K562 (cell line): ENCODE data around the gene CRELD2. TPM values are rescaled to one million over a fixed set of nuclear protein-coding genes. Genes with fewer than 3 reads are reported as not detected.

Experiments used
- CBX3 ChIP-seq, 2 experiments: IDR thresholded peaks; 1 replicate in 1 of 2; 2 replicates in 1 of 2; pipeline ENCODE4 v1.6.1; 2012; ENCODE audit warnings: inconsistent platforms in 2 of 2, low read length in 2 of 2, borderline replicate concordance in 1 of 2, control low read depth in 1 of 2
- CREB1 ChIP-seq, 2 experiments: sonication (generic) in 1 of 2; formaldehyde crosslinking in 1 of 2; IDR thresholded peaks; 2 replicates each; pipeline versions ENCODE4 v1.6.1 to v1.8.0; 2012 to 2022; ENCODE audit warnings: inconsistent platforms in 1 of 2, mild to moderate bottlenecking in 1 of 2, missing genetic modification reagents in 1 of 2, moderate library complexity in 1 of 2
- CREM ChIP-seq: IDR thresholded peaks from 2 replicates; pipeline ENCODE4 v1.6.1; 2014; ENCODE audit warnings: antibody characterized with exemption, low read depth
- ERF ChIP-seq: fragments of 450-650 bp; formaldehyde crosslinking; IDR thresholded peaks from 2 replicates; pipeline ENCODE4 v1.4.0; 2020; ENCODE audit warnings: mild to moderate bottlenecking, mixed read lengths
- FOXK2 ChIP-seq, 2 experiments: fragments of 450-650 bp; IDR thresholded peaks in 1 of 2; conservative IDR thresholded peaks in 1 of 2; 2 replicates each; pipeline ENCODE4 v1.6.1; 2016; ENCODE audit warnings: low read depth in 2 of 2, mild to moderate bottlenecking in 1 of 2
- IFI16 ChIP-seq: fragments of 250-450 bp; sonication (Bioruptor Pico); IDR thresholded peaks from 2 replicates; pipeline ENCODE4 v2.1.2; 2022; ENCODE audit warnings: mild to moderate bottlenecking, inconsistent platforms
- NFE2 ChIP-seq: IDR thresholded peaks from 2 replicates; pipeline ENCODE4 v1.6.1; 2014; ENCODE audit warnings: antibody characterized with exemption, low read depth
- PHB ChIP-seq: fragments of 250-450 bp; sonication (Bioruptor Pico); IDR thresholded peaks from 2 replicates; pipeline ENCODE4 v1.5.0; 2021
- PPARD ChIP-seq: fragments of 250-450 bp; sonication (Bioruptor Pico); IDR thresholded peaks from 2 replicates; pipeline ENCODE4 v1.8.0; 2022; ENCODE audit warnings: inconsistent platforms, mild to moderate bottlenecking, moderate library complexity
- RBM34 ChIP-seq: fragments of 200-400 bp; formaldehyde crosslinking; IDR thresholded peaks from 2 replicates; pipeline ENCODE4 v1.6.1; 2018; ENCODE audit warnings: low read length, borderline replicate concordance; ENCODE audit not compliant: insufficient read depth
- SMAD1 ChIP-seq: fragments of 150-350 bp; IDR thresholded peaks from 2 replicates; pipeline ENCODE4 v1.6.1; 2014; ENCODE audit warnings: low read length, low read depth; ENCODE audit not compliant: partially characterized antibody
- SMARCA5 ChIP-seq: fragments of 450-650 bp; IDR thresholded peaks from 2 replicates; pipeline ENCODE4 v1.6.1; 2016
- YY1 ChIP-seq, 3 experiments: IDR thresholded peaks; 2 replicates each; pipeline ENCODE4 v1.6.1; 2011; ENCODE audit warnings: low read length in 2 of 3, mild to moderate bottlenecking in 2 of 3, moderate library complexity in 2 of 3, borderline replicate concordance in 1 of 3, control low read depth in 1 of 3, low read depth in 1 of 3; ENCODE audit not compliant: insufficient read depth in 3 of 3, insufficient replicate concordance in 2 of 3, control insufficient read depth in 1 of 3, insufficient read length in 1 of 3; ENCODE audit errors: extremely low read depth in 1 of 3
- ZNF184 ChIP-seq: sonication (generic); formaldehyde crosslinking; IDR thresholded peaks from 2 replicates; pipeline ENCODE4 v1.5.0; 2020; ENCODE audit warnings: missing genetic modification reagents
- ZNF444 ChIP-seq: fragments of 250-450 bp; sonication (Bioruptor Pico); IDR thresholded peaks from 2 replicates; pipeline ENCODE4 v1.4.0; 2020; ENCODE audit warnings: mild to moderate bottlenecking, moderate library complexity
- ZNF668 ChIP-seq: fragments of 250-450 bp; sonication (Bioruptor Pico); IDR thresholded peaks from 2 replicates; pipeline ENCODE4 v1.8.0; 2022; ENCODE audit warnings: mild to moderate bottlenecking, inconsistent platforms
- polyA plus RNA-seq, 8 experiments: library from polyadenylated mRNA; depleted of rRNA in 4 of 8; stranded (reverse) in 5 of 8; unstranded in 3 of 8; fragments of >200 nt; fragmentation: Nextera tagmentation in 2 of 8; fragmentation: Illumina TruSeq in 1 of 8; extraction: Ambion mirVana in 2 of 8; extraction: Trizol in 1 of 8; gene quantifications; 2 replicates each; pipeline versions ENCODE4 v1.2.1 to v1.2.3, GENCODE V29; 2011 to 2014; ENCODE audit warnings: inconsistent platforms in 1 of 8, missing spikeins in 1 of 8
- total RNA-seq, 7 experiments: library from RNA; depleted of rRNA in 6 of 7; stranded (reverse); fragments of >200 nt in 6 of 7; fragmentation: Illumina TruSeq in 2 of 7; extraction: Trizol in 2 of 7; gene quantifications; 2 replicates each; pipeline versions ENCODE4 v1.2.1 to v1.2.3, GENCODE V29; 2011 to 2021; ENCODE audit warnings: low replicate concordance in 1 of 7
- TF ChIP-seq, protein P1 (sequence below): sonication (generic); formaldehyde crosslinking; IDR thresholded peaks from 2 replicates; pipeline ENCODE4 v1.8.0; 2022; ENCODE audit warnings: mild to moderate bottlenecking, missing genetic modification reagents
- TF ChIP-seq, protein P2 (sequence below): sonication (generic); formaldehyde crosslinking; IDR thresholded peaks from 2 replicates; pipeline ENCODE4 v1.5.0; 2020; ENCODE audit warnings: missing genetic modification reagents
- TF ChIP-seq, protein P3 (sequence below): fragments of 450-650 bp; formaldehyde crosslinking; IDR thresholded peaks from 2 replicates; pipeline ENCODE4 v1.4.0; 2020; ENCODE audit warnings: mild to moderate bottlenecking, moderate library complexity

Gene CRELD2
- total and polyA plus RNA-seq, 9 of the 15 experiments (the other 6 are each of a cell fraction or from before 2014, with no cell fraction given), result 0.96 to 25.3 (median 8.8) TPM

DNA sequence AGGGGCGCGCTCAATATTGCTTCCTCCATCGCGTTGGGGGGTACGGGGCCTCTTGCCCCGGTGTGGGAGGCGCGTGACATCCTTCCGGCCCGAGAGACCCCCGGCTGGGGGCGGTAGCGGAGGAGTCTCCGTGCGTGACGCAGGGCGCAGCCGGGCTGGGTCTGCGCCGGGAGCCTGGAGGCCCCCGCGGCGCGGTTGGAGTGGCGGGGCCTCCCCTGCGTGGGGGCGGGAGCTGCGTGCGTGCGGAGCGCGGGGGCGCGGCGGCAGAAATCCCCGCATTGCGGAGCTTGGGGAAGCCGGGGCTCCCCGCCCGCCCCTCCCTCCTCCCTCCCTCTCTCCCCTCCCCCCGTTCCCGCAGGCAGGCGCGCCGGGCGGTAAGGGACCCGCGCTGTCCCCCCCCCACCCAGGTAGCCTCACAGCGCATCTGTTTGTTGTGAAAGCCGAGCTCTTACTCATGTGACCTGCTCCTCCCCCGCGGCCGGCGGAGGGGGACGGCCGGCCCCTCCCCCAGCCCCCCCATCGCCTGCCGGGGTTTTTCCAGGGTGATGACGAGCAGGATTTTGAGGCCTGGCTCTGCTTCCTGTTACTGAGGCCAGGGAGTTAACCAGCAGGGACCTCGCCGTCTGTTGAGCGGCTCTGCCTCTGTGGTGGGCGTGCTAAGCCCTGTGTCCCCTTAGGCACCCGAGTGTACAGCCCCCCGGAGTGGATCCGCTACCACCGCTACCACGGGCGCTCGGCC, 43.7 kb downstream of the CRELD2 start (continued):
- no peak for TF ChIP-seq SMARCA5
- TF ChIP-seq, protein P1, sequence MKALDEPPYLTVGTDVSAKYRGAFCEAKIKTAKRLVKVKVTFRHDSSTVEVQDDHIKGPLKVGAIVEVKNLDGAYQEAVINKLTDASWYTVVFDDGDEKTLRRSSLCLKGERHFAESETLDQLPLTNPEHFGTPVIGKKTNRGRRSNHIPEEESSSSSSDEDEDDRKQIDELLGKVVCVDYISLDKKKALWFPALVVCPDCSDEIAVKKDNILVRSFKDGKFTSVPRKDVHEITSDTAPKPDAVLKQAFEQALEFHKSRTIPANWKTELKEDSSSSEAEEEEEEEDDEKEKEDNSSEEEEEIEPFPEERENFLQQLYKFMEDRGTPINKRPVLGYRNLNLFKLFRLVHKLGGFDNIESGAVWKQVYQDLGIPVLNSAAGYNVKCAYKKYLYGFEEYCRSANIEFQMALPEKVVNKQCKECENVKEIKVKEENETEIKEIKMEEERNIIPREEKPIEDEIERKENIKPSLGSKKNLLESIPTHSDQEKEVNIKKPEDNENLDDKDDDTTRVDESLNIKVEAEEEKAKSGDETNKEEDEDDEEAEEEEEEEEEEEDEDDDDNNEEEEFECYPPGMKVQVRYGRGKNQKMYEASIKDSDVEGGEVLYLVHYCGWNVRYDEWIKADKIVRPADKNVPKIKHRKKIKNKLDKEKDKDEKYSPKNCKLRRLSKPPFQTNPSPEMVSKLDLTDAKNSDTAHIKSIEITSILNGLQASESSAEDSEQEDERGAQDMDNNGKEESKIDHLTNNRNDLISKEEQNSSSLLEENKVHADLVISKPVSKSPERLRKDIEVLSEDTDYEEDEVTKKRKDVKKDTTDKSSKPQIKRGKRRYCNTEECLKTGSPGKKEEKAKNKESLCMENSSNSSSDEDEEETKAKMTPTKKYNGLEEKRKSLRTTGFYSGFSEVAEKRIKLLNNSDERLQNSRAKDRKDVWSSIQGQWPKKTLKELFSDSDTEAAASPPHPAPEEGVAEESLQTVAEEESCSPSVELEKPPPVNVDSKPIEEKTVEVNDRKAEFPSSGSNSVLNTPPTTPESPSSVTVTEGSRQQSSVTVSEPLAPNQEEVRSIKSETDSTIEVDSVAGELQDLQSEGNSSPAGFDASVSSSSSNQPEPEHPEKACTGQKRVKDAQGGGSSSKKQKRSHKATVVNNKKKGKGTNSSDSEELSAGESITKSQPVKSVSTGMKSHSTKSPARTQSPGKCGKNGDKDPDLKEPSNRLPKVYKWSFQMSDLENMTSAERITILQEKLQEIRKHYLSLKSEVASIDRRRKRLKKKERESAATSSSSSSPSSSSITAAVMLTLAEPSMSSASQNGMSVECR (CRISPR knock-in tag), result peak; percentile 49; the same call in 1 of the 2 replicates
- no peak for TF ChIP-seq ERF (CRISPR knock-in tag)
- TF ChIP-seq CREM, result peak; percentile 43; the same call in 1 of the 2 replicates
- no peak for TF ChIP-seq ZNF668
- no peak for TF ChIP-seq RBM34
- no peak for TF ChIP-seq CBX3 (IDR thresholded peaks at IDR 0.05; ENCODE audit: borderline replicate concordance in 1 of 2, low read length in 2 of 2)
- TF ChIP-seq PPARD (CRISPR knock-in tag), result no peak
- TF ChIP-seq SMAD1, result no peak
- peak in 1 of 2 experiments; percentile 39; a peak in 1 of 4 replicates for TF ChIP-seq FOXK2 (conservative IDR thresholded peaks at IDR 0.05 in 1 of 2, IDR thresholded peaks at IDR 0.05 in 1 of 2; ENCODE audit: low read depth in 2 of 2)
- 0 out of 2 replicates have a peak, but pooled peaks have one; percentile 23 for TF ChIP-seq NFE2
- TF ChIP-seq CREB1 (IDR thresholded peaks at IDR 0.05), result no peak
- peak; percentile 17; the same call in 1 of the 2 replicates for TF ChIP-seq CREB1 (CRISPR knock-in tag; IDR thresholded peaks at IDR 0.05)
- no peak for TF ChIP-seq YY1 (IDR thresholded peaks at IDR 0.05; ENCODE audit: borderline replicate concordance in 1 of 3, control insufficient read depth in 1 of 3, extremely low read depth in 1 of 3, insufficient read depth in 3 of 3, insufficient read length in 1 of 3, insufficient replicate concordance in 2 of 3, low read depth in 1 of 3, low read length in 2 of 3)
- no peak for TF ChIP-seq PHB
- TF ChIP-seq, protein P2, sequence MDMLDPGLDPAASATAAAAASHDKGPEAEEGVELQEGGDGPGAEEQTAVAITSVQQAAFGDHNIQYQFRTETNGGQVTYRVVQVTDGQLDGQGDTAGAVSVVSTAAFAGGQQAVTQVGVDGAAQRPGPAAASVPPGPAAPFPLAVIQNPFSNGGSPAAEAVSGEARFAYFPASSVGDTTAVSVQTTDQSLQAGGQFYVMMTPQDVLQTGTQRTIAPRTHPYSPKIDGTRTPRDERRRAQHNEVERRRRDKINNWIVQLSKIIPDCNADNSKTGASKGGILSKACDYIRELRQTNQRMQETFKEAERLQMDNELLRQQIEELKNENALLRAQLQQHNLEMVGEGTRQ (CRISPR knock-in tag), result peak; percentile 64
- no peak for TF ChIP-seq ZNF184 (CRISPR knock-in tag)
- no peak for TF ChIP-seq IFI16 (CRISPR knock-in tag)
- TF ChIP-seq, protein P3, sequence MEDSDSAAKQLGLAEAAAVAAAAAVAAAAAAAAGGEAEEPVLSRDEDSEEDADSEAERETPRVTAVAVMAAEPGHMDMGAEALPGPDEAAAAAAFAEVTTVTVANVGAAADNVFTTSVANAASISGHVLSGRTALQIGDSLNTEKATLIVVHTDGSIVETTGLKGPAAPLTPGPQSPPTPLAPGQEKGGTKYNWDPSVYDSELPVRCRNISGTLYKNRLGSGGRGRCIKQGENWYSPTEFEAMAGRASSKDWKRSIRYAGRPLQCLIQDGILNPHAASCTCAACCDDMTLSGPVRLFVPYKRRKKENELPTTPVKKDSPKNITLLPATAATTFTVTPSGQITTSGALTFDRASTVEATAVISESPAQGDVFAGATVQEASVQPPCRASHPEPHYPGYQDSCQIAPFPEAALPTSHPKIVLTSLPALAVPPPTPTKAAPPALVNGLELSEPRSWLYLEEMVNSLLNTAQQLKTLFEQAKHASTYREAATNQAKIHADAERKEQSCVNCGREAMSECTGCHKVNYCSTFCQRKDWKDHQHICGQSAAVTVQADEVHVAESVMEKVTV (CRISPR knock-in tag), result no peak
- TF ChIP-seq ZNF444 (CRISPR knock-in tag), result no peak
